SK-N-SH treated with all-trans-retinoic acid at 6 μM for 48 hours (cell line): ENCODE measurements around the gene STX18.

Experiments used
- ARNTL ChIP-seq: fragments of 450-650 bp; formaldehyde crosslinking; IDR thresholded peaks from 2 replicates; pipeline ENCODE4 v1.5.0; 2020; ENCODE audit warnings: low read depth, mild to moderate bottlenecking, moderate library complexity, borderline replicate concordance
- ISL1 ChIP-seq: fragments of 250-450 bp; sonication (Bioruptor Pico); IDR thresholded peaks from 2 replicates; pipeline ENCODE4 v2.1.2; 2022; ENCODE audit warnings: mild to moderate bottlenecking, moderate library complexity
- RARB ChIP-seq: fragments of 250-450 bp; sonication (Bioruptor Pico); IDR thresholded peaks from 2 replicates; pipeline ENCODE4 v1.8.0; 2021; ENCODE audit warnings: mild to moderate bottlenecking, moderate library complexity
- SNAI2 ChIP-seq: fragments of 250-450 bp; sonication (Bioruptor Pico); IDR thresholded peaks from 2 replicates; pipeline ENCODE4 v1.5.0; 2020; ENCODE audit warnings: mild to moderate bottlenecking, moderate library complexity
- TOX ChIP-seq: fragments of 250-450 bp; sonication (Bioruptor Pico); IDR thresholded peaks from 2 replicates; pipeline ENCODE4 v1.8.0; 2021; ENCODE audit warnings: mild to moderate bottlenecking, moderate library complexity, borderline replicate concordance
- TSHZ2 ChIP-seq: fragments of 250-450 bp; sonication (Bioruptor Pico); IDR thresholded peaks from 2 replicates; pipeline ENCODE4 v1.5.0; 2020; ENCODE audit warnings: mild to moderate bottlenecking, moderate library complexity
- ZC3H10 ChIP-seq: fragments of 250-450 bp; sonication (Bioruptor Pico); IDR thresholded peaks from 2 replicates; pipeline ENCODE4 v1.5.1; 2021; ENCODE audit warnings: mild to moderate bottlenecking, moderate library complexity
- ZFP3 ChIP-seq: fragments of 250-450 bp; sonication (Bioruptor Pico); IDR thresholded peaks from 2 replicates; pipeline ENCODE4 v1.5.0; 2020; ENCODE audit warnings: mild to moderate bottlenecking, moderate library complexity
- ZNF70 ChIP-seq: fragments of 450-650 bp; formaldehyde crosslinking; IDR thresholded peaks from 2 replicates; pipeline ENCODE4 v1.5.0; 2020; ENCODE audit warnings: mild to moderate bottlenecking, moderate library complexity
- ZNF8 ChIP-seq: fragments of 450-650 bp; formaldehyde crosslinking; IDR thresholded peaks from 2 replicates; pipeline ENCODE4 v1.5.0; 2020; ENCODE audit warnings: mild to moderate bottlenecking, moderate library complexity

DNA sequence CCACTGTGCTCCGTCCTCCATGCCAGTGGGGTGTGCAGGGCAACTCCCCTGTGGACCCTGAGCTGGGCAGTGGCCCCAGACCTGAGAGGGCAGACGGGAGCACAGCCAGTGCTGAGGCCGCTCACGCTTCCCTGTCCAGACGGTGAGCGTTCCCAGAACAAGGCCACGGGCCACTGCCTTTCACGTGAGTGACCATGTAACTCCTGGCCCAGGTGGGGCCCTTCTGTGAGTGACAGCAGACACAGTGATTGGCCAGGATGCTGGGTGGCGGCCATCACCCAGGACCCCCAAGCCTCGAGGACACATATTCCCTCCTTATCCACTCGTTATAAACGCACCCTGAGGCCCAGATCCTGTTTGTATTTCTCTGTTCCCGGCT lies 144.4 kb downstream of the STX18 start:
- TF ChIP-seq ISL1: no peak
- no peak for TF ChIP-seq ARNTL
- no peak for TF ChIP-seq ZFP3
- TF ChIP-seq SNAI2: no peak
- no peak for TF ChIP-seq RARB (CRISPR knock-in tag)
- TF ChIP-seq ZNF8 (CRISPR knock-in tag): no peak
- TF ChIP-seq ZC3H10 (CRISPR knock-in tag): no peak
- TF ChIP-seq ZNF70: no peak
- TF ChIP-seq TOX (CRISPR knock-in tag): no peak
- no peak for TF ChIP-seq TSHZ2
